NCI-H2227 (cell line): ENCODE data around the gene ALS2CL.

Experiments used
- DNase-seq: peaks from one replicate; lab custom pipeline; 2025; ENCODE audit not compliant: unreplicated experiment; lab: John Stamatoyannopoulos, UW

ALS2CL gene

DNA sequence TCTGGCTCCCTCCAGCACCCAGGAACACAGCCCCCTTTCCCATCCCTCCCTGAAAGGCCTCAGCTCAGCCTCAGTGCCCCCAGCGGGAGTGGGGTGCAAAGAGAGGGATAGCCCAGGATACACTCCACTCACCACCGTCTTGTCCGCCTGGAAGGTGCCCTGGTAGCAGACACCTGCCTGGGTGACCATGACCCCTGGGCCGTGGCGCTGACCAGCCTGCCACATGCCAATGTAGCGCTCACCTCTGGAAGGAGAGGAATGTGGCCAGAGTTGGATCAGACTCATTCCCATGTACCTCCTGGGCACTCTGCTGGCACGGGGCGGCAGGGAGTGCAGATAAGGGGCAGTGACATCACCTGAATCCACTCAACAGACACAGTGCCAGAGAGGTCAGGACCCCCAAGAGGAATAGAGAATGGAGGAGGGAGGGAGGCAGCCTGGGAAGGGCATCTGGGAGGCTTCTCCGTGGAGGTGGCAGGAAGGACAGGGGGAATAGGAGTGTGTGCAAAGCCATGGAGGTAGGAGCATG is 13.1 kb downstream of the ALS2CL start:
- DNase-seq, result no peak

DNA sequence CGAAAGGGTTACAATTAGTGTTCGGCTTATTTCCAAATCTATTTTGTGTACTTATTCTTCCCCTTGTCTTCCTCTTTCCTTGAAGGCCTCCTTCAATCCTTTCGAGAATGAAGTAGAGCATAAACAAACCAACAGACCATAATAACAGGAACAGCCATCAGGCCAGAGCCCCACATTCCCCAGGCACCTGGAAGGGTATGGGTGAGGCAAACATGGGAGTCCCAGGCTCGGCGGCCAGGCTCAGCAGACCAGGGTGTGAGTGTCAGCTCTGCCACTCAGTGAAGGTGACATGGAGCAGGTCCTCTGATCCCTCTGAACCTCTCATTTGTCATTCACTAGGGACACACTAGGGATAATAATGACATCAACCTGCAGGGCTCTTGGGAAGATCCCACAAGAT is 13.8 kb downstream of the ALS2CL start:
- DNase-seq, result no peak

- no peak for DNase-seq
Measured at GRCh38 chr3:46678280-46678679, 15.2 kb downstream of the ALS2CL start.

GRCh38 chr3:46677411-46677726 is 16.1 kb downstream of the ALS2CL start:
- no peak for DNase-seq

DNA sequence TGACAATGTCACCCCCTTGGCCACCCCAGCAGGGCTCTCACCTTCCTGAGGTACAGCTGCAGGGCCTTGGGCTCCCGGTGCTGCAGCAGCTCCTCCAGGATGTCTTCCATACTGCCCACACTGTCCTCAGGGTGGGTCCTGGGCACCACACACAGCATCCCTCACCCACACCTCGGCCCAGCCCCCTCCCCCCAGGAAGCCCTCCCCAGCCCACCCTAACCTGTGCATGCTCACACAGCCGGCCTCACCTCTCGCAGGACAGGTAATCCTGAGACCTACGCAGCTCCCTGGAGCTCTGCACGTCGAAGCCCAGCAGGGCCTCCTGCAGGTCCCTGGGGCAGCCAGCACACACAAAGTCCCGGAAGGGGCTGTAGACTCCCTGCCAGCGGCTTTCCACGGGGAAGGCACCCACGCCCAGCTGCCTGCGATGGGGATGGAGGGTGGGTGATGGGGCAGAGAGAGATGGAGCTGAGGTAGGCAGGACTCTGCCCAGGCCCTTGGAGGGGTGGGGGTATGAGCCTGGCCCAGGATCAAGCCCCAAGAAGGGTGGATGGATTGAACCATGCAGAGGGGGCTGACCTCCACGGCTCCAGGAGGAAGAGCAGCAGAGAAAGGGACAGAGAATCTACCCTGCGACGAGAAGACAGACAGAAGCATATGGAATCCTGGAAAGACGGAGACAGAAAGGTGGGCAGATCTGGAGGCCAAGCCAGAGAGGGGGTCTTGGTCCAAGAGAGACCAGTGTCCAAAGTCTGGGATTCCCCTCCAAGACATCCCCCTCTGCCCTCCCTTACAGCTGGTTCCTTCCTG is 16.7 kb downstream of the ALS2CL start:
- DNase-seq, result no peak

- DNase-seq, result no peak
Measured at GRCh38 chr3:46675843-46676567, 17.5 kb downstream of the ALS2CL start.

DNA sequence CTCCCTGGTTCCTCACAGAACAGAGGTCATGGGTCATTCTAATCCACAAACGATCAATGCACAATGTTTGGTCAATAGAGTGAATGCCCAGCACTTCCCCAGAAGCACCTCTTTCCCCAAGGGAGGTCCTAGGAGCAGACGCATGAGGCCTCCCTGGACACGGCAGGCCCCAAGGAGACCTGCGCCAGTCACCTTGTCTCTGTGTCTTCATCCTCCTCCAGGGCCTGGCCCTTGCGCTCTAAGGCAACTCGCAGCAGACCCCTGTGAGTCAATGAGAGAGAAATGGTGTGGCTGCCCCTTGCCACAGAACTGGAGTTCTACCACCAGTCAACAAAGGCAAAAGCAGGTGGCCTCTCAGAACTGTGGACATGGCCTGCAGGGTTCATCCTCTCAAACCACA is 18.1 kb downstream of the ALS2CL start:
- DNase-seq, result no peak

GRCh38 chr3:46674031-46674845 is 19.2 kb downstream of the ALS2CL start:
- no peak for DNase-seq

DNA sequence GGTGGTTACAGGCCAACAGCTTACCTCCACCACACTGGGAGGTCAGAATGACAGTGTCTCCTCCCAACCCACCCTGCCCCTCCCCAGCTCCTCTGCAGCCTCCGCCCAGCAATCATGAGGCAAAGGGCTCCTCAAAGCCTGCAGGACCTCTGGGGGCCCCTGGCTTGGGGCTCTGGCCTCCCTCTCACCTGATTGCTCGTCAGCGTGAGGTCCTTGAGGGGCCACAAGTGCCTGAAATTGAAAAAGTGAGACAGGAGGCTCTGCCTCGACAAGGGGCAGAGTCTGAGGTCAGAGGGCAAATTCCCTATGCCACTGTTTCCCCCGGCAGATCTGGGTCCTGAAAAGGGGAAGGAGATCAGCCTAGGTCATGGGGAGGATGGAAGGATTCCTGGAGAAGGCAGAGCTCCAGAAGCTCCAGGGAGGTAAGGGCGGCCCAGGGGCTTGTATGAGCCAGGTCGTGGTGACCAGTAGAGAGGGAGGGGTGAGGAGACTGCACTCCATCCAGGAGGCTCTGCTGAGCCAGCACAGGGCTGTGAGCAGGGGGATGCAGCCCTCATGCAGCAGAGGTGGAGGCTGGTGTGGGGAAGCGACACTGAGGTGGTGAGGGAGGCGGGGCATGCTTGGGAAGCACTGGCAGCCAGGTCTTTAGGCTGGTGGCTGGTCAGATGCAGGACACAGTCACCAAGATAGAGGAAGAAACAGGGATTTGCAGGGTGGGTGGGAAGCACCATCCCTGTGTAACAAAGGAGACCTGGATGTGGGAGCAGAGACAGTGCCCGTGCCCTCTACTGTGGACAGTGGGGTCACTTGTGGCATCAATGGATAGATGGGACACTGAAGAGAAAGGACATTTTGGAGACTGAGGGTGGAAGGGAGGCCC is 20.1 kb downstream of the ALS2CL start:
- no peak for DNase-seq

GRCh38 chr3:46672349-46672695 is 21.2 kb downstream of the ALS2CL start:
- DNase-seq, result no peak

DNA sequence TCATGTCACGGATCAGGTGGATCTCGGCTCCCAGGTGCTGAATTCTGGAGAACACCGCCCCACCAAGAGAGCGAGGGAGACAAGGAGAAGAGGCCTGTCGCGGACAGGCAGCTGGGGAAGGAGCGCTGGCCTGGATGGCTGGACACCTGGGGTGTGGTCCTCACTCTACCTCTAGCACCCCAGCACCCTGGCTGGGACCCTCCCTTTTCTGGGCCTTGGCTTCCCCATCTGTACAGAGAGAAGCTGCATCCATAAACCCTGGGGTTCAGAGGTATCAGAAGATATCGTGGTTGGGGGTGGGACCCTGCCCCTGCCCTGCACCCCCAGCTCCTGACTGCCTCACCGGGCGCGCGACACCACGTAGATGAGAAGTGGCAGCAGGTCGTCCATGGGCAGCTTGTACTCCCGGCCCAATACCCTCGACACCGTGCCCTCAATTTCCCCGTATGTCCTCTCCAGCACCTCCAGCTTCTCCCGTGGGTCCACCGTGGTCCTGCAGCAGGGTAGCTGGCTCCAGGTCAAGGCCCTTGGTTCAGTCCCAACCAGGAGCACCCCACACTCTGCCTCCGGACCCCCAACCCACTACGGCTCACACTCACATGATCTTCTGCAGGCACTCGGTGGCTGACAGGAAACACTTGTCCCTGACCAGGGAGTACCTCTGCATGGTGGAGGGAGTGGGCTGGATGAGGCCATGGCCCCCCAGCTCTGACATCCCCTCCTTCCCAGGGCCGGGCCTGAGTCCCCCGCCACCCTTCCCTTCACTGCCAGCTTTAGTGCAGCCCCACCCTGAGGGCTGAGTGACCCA is 21.7 kb downstream of the ALS2CL start:
- DNase-seq, result no peak

GRCh38 chr3:46670891-46671427 is 22.5 kb downstream of the ALS2CL start:
- DNase-seq, result no peak

- DNase-seq, result no peak
Measured at GRCh38 chr3:46670000-46670890, 23.2 kb downstream of the ALS2CL start.

GRCh38 chr3:46669191-46669999 is 24.1 kb downstream of the ALS2CL start:
- DNase-seq, result no peak

GRCh38 chr3:46668591-46668990 is 24.9 kb downstream of the ALS2CL start:
- no peak for DNase-seq

DNA sequence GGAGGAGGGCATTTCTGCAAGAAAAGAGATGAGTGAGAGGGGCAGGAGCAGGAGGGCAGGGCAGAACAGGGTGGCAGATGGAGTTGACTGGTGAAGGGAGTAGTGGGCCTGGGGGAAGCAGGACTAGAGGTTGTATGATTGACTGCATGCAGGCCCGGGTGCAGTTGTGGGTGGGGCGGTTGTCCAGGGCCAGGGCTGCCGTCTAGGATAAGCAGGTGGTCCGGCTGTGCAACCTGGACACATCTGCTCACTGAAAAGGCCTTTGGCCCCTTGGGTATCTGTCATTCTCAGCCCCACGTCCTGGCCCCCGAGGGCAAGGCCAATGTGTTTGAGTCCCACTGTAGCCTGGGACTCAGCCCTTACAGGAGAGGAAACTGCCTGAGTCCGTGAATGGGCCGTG is 25.4 kb downstream of the ALS2CL start:
- DNase-seq, result no peak

DNA sequence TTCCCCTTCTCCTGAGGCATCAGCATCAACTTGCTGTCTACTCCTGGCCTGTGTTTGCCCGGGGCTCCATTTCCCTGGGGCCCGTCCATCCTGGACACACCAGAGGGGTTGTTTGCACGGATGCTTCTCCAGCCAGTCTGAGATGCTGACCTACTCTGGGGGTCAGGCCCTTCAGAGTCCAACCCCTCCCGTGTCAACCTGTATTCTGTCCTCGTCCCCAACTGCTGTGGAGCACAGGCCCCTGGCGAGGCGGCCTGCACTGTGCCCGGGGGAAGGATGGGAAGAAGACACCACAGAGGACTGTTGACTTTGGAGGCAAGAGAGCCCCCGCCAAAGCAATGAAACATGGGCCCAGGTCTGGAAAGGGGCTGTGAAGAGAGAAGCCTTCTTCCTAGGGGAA is 25.8 kb downstream of the ALS2CL start:
- no peak for DNase-seq
